Vagina (tissue), 2 donors: ENCODE measurements around the gene SLC22A23. TPM values are rescaled to one million over a fixed set of nuclear protein-coding genes. Genes with fewer than 3 reads are reported as not detected.

Experiments used
- DNase-seq, 2 donors: peaks; one replicate each; pipeline ENCODE4 v3.0.0-alpha.2; 2017; ENCODE audit errors: extremely low spot score in 2 of 2
- H3K27ac ChIP-seq: fragments of 200-600 bp; sonication (generic); one replicate; pipeline ENCODE4 v1.5.1; 2019
- H3K27me3 ChIP-seq: fragments of 200-600 bp; sonication (generic); one replicate; pipeline ENCODE4 v1.5.1; 2019
- H3K36me3 ChIP-seq, 2 donors: fragments of 200-600 bp; sonication (generic); one replicate each; pipeline ENCODE4 v1.5.1; 2017 to 2019
- H3K4me1 ChIP-seq: fragments of 200-600 bp; sonication (generic); one replicate; pipeline ENCODE4 v1.5.1; 2019
- H3K4me3 ChIP-seq, 2 donors: fragments of 200-600 bp; sonication (generic); 1 replicate in 1 of 2; 2 replicates in 1 of 2; pipeline ENCODE4 v1.5.1; 2016 to 2019
- H3K9me3 ChIP-seq: fragments of 200-600 bp; sonication (generic); one replicate; pipeline ENCODE4 v1.5.1; 2019
- POLR2A ChIP-seq, 2 donors: fragments of 450-650 bp; IDR thresholded peaks; one replicate each; pipeline ENCODE4 v1.6.1; 2017; ENCODE audit warnings: antibody characterized with exemption in 2 of 2, mild to moderate bottlenecking in 2 of 2, moderate library complexity in 2 of 2
- POLR2AphosphoS5 ChIP-seq, 2 donors: sonication (generic); formaldehyde crosslinking; IDR thresholded peaks; one replicate each; pipeline ENCODE4 v1.9.0; 2017; ENCODE audit warnings: antibody characterized with exemption in 2 of 2, mild to moderate bottlenecking in 2 of 2, low read depth in 1 of 2; ENCODE audit not compliant: insufficient read depth in 1 of 2
- intact Hi-C: fragments of 100-400 bp; cut with DNase I; formaldehyde crosslinking; loops from one replicate; pipeline ENCODE4 v1.15.1; 2023
- total RNA-seq: library from RNA; depleted of rRNA; stranded (reverse); fragments of >200 nt; gene quantifications from one replicate; pipeline ENCODE4 v1.2.3, GENCODE V29; 2016
- TF ChIP-seq, protein P1 (sequence below), 3 experiments: fragments of 450-650 bp in 2 of 3; fragments of 200-600 bp in 1 of 3; sonication (generic) in 1 of 3; IDR thresholded peaks; one replicate each; pipeline ENCODE4 v1.5.1; 2017 to 2019; ENCODE audit warnings: antibody characterized with exemption in 3 of 3, mild to moderate bottlenecking in 2 of 3, moderate library complexity in 2 of 3

SLC22A23 gene
- total RNA-seq, 1 donor from 2014 or later, result 40.5 TPM

DNA sequence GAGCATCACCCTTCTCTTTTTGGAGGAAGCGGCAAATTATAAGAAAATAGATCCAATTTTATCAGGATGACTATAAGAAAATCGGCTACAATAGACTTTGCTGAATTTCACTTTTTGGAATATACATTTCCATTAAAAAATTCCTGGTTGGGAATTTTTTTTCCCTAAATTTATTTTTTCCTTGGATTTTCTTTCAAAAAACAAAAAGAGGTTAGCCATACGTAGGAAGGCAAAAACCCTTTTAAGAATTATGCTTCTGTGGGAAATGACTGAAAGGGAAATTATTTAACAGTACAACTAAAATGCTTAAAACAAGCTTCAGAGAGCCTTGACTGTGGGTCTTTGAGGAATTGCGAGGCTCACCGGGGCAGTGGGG is 86.9 kb downstream of the SLC22A23 start:
- no peaks in the 10 kb centered on the region for H3K27me3 ChIP-seq
- no peaks in the 10 kb centered on the region for H3K4me1 ChIP-seq
- DNase-seq, result no peak
- H3K36me3 ChIP-seq, result no peaks in the 10 kb centered on the region
- H3K27ac ChIP-seq, result no peak overlapping the region
- TF ChIP-seq POLR2A (IDR thresholded peaks at IDR 0.05) (no peak), POLR2AphosphoS5 (IDR thresholded peaks at IDR 0.05; ENCODE audit: insufficient read depth in 1 of 2, low read depth in 1 of 2) (no peak)
- TF ChIP-seq, protein P1, sequence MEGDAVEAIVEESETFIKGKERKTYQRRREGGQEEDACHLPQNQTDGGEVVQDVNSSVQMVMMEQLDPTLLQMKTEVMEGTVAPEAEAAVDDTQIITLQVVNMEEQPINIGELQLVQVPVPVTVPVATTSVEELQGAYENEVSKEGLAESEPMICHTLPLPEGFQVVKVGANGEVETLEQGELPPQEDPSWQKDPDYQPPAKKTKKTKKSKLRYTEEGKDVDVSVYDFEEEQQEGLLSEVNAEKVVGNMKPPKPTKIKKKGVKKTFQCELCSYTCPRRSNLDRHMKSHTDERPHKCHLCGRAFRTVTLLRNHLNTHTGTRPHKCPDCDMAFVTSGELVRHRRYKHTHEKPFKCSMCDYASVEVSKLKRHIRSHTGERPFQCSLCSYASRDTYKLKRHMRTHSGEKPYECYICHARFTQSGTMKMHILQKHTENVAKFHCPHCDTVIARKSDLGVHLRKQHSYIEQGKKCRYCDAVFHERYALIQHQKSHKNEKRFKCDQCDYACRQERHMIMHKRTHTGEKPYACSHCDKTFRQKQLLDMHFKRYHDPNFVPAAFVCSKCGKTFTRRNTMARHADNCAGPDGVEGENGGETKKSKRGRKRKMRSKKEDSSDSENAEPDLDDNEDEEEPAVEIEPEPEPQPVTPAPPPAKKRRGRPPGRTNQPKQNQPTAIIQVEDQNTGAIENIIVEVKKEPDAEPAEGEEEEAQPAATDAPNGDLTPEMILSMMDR (IDR thresholded peaks at IDR 0.05), result no peak
- no peaks in the 10 kb centered on the region for H3K9me3 ChIP-seq
- intact Hi-C loops, result no loop called here
- H3K4me3 ChIP-seq, result no peak overlapping the region

DNA sequence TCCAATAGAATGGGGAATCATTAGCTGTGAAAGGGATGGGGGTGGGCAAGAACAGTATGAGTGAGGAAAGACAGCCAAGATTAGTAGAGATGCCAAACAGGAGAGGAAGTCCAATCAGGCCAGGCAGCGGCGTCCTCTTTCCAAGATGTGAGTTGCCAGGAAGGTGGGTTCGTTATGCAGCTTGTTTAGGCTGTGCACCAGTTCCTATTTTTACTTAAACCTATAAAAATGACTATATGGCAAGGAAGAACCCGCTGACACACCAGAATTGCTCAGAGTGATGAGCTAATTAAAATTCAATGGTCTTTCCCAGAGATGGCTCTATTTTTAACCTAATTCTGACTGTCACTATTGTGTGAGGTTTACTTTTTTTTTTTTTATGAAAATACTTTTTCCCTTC is 88.2 kb downstream of the SLC22A23 start:
- H3K9me3 ChIP-seq, result no peaks in the 10 kb centered on the region
- TF ChIP-seq, protein P1 (IDR thresholded peaks at IDR 0.05), result no peak
- TF ChIP-seq POLR2AphosphoS5 (IDR thresholded peaks at IDR 0.05; ENCODE audit: insufficient read depth in 1 of 2, low read depth in 1 of 2) (no peak), POLR2A (IDR thresholded peaks at IDR 0.05) (no peak)
- no peak overlapping the region for H3K27ac ChIP-seq
- H3K4me3 ChIP-seq, result no peak overlapping the region
- no peak for DNase-seq
- H3K36me3 ChIP-seq, result no peaks in the 10 kb centered on the region
- H3K27me3 ChIP-seq, result no peaks in the 10 kb centered on the region
- no peaks in the 10 kb centered on the region for H3K4me1 ChIP-seq
- intact Hi-C loops, result no loop called here

DNA sequence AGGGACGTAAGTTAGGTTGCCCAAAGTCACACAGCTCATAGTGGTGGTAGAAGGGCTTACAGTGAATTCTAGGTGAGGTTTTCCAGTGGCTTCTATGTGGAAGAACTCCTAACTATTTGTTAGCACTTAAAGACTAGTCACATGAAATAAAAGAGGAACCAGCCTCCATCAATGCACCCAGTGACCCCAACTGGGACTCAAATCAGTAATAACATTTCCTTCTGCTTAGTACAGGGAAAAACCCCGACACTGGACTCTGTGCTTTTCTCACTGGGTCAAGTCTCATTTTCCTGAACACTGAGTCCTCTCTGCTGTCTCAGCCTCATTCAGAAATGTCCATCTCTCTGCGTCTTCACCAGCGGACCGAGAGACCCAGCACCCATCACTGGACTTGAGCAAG is 89.2 kb downstream of the SLC22A23 start:
- Histone ChIP-seq H3K27ac (no peak overlapping the region), H3K9me3 (no peaks in the 10 kb centered on the region), H3K27me3 (no peaks in the 10 kb centered on the region), H3K36me3 (no peaks in the 10 kb centered on the region), H3K4me1 (no peaks in the 10 kb centered on the region), H3K4me3 (no peak overlapping the region)
- no peak for DNase-seq
- TF ChIP-seq, protein P1 (IDR thresholded peaks at IDR 0.05), result no peak
- TF ChIP-seq POLR2AphosphoS5 (IDR thresholded peaks at IDR 0.05; ENCODE audit: insufficient read depth in 1 of 2, low read depth in 1 of 2) (no peak), POLR2A (IDR thresholded peaks at IDR 0.05) (no peak)
- intact Hi-C loops, result no loop called here

DNA sequence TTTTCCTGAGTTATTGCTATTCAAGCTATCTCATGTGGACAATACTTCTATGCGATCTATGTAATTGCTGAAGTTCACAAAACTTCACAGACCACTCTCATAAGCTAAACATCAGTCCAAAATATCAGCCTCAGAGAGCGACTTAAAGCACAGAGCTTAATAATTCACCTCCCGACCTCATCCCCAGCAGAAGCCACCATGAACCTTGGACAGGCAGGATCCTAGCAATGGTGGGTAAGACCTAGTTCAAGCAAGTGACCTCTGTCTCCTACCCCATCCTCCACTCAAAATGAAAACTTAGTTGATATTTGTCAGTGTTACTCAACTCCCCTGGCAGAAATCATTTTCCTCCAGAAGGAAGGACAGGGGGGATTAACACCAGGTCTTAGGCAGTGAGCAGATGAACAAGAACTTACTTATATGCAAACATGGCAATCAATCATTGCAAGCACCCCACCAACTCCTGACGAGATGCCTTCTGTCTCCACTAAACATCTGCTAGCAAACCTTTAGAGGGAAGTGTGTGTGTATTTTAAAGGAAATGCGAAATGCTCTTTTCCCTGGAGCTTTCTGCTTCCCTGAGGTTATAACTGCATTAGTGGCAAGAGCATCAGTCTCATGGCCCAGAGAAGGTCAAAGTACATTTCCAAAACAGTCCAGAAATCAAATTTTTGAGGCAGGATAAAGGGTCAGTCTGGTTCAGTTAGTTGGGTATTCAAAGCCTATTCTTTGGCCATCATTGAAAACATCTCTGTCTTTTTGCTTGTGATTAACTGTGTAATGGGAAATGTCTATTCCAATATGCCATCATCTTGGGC is 90.0 kb downstream of the SLC22A23 start:
- no peak overlapping the region for H3K4me3 ChIP-seq
- H3K36me3 ChIP-seq, result no peaks in the 10 kb centered on the region
- H3K4me1 ChIP-seq, result no peaks in the 10 kb centered on the region
- H3K27ac ChIP-seq, result no peak overlapping the region
- intact Hi-C loops, result no loop called here
- H3K9me3 ChIP-seq, result no peaks in the 10 kb centered on the region
- DNase-seq, result no peak
- no peaks in the 10 kb centered on the region for H3K27me3 ChIP-seq
- TF ChIP-seq POLR2AphosphoS5 (IDR thresholded peaks at IDR 0.05; ENCODE audit: insufficient read depth in 1 of 2, low read depth in 1 of 2) (no peak), POLR2A (IDR thresholded peaks at IDR 0.05) (no peak)
- TF ChIP-seq, protein P1 (IDR thresholded peaks at IDR 0.05), result no peak

DNA sequence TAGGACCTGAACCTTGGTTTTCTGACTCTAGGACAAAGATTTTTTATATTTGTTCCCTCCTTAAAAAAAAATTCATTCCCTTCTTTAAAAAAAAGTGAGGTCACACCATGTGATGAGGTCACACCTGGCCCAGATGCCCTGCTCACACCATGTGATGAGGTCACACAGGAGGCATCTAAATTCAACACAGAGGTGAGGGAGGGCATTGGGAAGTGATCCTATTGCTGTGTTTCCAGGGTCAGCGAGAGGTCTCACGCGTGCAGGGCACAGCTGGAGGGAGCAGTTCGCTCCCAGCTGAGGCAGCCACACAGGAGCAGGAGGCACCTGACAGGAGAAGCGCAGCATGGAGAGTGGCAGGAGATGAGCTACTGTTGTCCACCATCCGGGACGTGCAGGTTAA is 92.5 kb downstream of the SLC22A23 start:
- H3K36me3 ChIP-seq, result no peaks in the 10 kb centered on the region
- intact Hi-C loops, result no loop called here
- no peaks in the 10 kb centered on the region for H3K27me3 ChIP-seq
- TF ChIP-seq POLR2AphosphoS5 (IDR thresholded peaks at IDR 0.05; ENCODE audit: insufficient read depth in 1 of 2, low read depth in 1 of 2) (no peak), POLR2A (IDR thresholded peaks at IDR 0.05) (no peak)
- TF ChIP-seq, protein P1 (IDR thresholded peaks at IDR 0.05), result no peak
- H3K4me3 ChIP-seq, result no peak overlapping the region
- DNase-seq, result no peak
- H3K27ac ChIP-seq, result no peak overlapping the region
- peaks cover 7% of the 10 kb centered on the region for H3K4me1 ChIP-seq
- H3K9me3 ChIP-seq, result no peaks in the 10 kb centered on the region
